ENCODE data around the gene PRPF19.

The PRPF19 gene

GRCh38 chr11:60844045-60844869 is 62.1 kb downstream of the PRPF19 start:
- H3K9me3 Mint-ChIP-seq: no peaks in the 10 kb centered on the region
- H3K27me3 Mint-ChIP-seq (ENCODE audit: low read depth): no peaks in the 10 kb centered on the region
- DNase-seq (ENCODE audit: low spot score): no peak
- peaks cover 34% of the 10 kb centered on the region for H3K4me1 Mint-ChIP-seq (ENCODE audit: low read depth)
- peak overlapping the region; percentile 81 for H3K4me3 Mint-ChIP-seq
- peaks cover 38% of the 10 kb centered on the region for H3K36me3 Mint-ChIP-seq (ENCODE audit: low read depth)
- H3K27ac Mint-ChIP-seq: peak overlapping the region; percentile 80

- Mint-ChIP-seq H3K4me3 (peak overlapping the region; percentile 81), H3K36me3 (ENCODE audit: low read depth) (peaks cover 31% of the 10 kb centered on the region), H3K4me1 (ENCODE audit: low read depth) (peaks cover 36% of the 10 kb centered on the region)
Measured at GRCh38 chr11:60842668-60843600, 63.5 kb downstream of the PRPF19 start.

GRCh38 chr11:60841797-60842667 is 64.4 kb downstream of the PRPF19 start, which contains the start of gene CCDC86:
TSS of gene CCDC86 (plus strand) at chr11:60842113. CDS start at chr11:60842125, 12 bp downstream.
- Mint-ChIP-seq H3K36me3 (ENCODE audit: low read depth) (peaks cover 28% of the 10 kb centered on the region), H3K27ac (peak within 1 kb of the TSS; percentile 92), H3K4me3 (peak within 1 kb of the TSS; percentile 81), H3K4me1 (ENCODE audit: low read depth) (peaks cover 45% of the 10 kb centered on the region), H3K9me3 (no peaks in the 10 kb centered on the region), H3K27me3 (ENCODE audit: low read depth) (no peaks in the 10 kb centered on the region)
- DNase-seq (ENCODE audit: low spot score): peak; percentile 97

More at GRCh38 chr11:60842668-60843600, 63.5 kb downstream of the PRPF19 start:
- Mint-ChIP-seq H3K9me3 (no peaks in the 10 kb centered on the region), H3K27ac (peak overlapping the region; percentile 92), H3K27me3 (ENCODE audit: low read depth) (no peaks in the 10 kb centered on the region)
- no peak for DNase-seq (ENCODE audit: low spot score)

Measured in T-helper 2 cell treated with Interferon-gamma antibody and Interleukin-4, amounts not matched to agents 5 μg/mL and 100 μg/mL, for 36 hours (primary cell).